Hepatocyte (in vitro differentiated cells): ENCODE results near the gene MRPL39. TPM values are rescaled to one million over a fixed set of nuclear protein-coding genes. Genes with fewer than 3 reads are reported as not detected.

Experiments
- DNase-seq: peaks from one replicate; pipeline ENCODE4 v3.0.0-alpha.2; 2016; ENCODE audit warnings: low spot score
- H2AFZ ChIP-seq: fragments of 200-600 bp; sonication (generic); 2 replicates; pipeline ENCODE4 v1.6.0; 2016; ENCODE audit warnings: antibody characterized with exemption, mild to moderate bottlenecking
- H3K27ac ChIP-seq: fragments of 200-600 bp; sonication (generic); 2 replicates; pipeline ENCODE4 v1.5.1; 2016; ENCODE audit warnings: mild to moderate bottlenecking
- H3K27me3 ChIP-seq: fragments of 200-600 bp; sonication (generic); 2 replicates; pipeline ENCODE4 v1.6.1; 2016
- H3K36me3 ChIP-seq: fragments of 200-600 bp; sonication (generic); replicated peaks from 2 replicates; pipeline ENCODE4 v1.5.1; 2016; ENCODE audit warnings: low read depth; ENCODE audit not compliant: insufficient read depth
- H3K4me1 ChIP-seq: fragments of 200-600 bp; sonication (generic); 2 replicates; pipeline ENCODE4 v1.5.1; 2016; ENCODE audit warnings: mild to moderate bottlenecking, moderate library complexity; ENCODE audit not compliant: insufficient read depth
- H3K4me2 ChIP-seq: fragments of 200-600 bp; sonication (generic); 2 replicates; pipeline ENCODE4 v1.6.0; 2016
- H3K4me3 ChIP-seq: fragments of 200-600 bp; sonication (generic); 2 replicates; pipeline ENCODE4 v1.5.1; 2016; ENCODE audit warnings: mild to moderate bottlenecking
- H3K79me2 ChIP-seq: fragments of 200-600 bp; sonication (generic); 2 replicates; pipeline ENCODE4 v1.6.0; 2017; ENCODE audit warnings: mild to moderate bottlenecking
- H3K9me2 ChIP-seq: fragments of 200-600 bp; sonication (generic); replicated peaks from 2 replicates; pipeline ENCODE4 v1.6.0; 2017; ENCODE audit warnings: mild to moderate bottlenecking; ENCODE audit not compliant: insufficient read depth
- H3K9me3 ChIP-seq: fragments of 200-600 bp; sonication (generic); 2 replicates; pipeline ENCODE4 v1.5.1; 2016; ENCODE audit warnings: low read depth, mild to moderate bottlenecking
- H4K20me1 ChIP-seq: fragments of 200-600 bp; sonication (generic); 2 replicates; pipeline ENCODE4 v1.6.0; 2016; ENCODE audit warnings: mild to moderate bottlenecking; ENCODE audit not compliant: insufficient read depth, poor library complexity, severe bottlenecking
- EZH2 ChIP-seq: fragments of 200-600 bp; sonication (generic); IDR thresholded peaks from 2 replicates; pipeline ENCODE4 v1.6.1; 2016; ENCODE audit warnings: antibody characterized with exemption, mild to moderate bottlenecking, borderline replicate concordance
- EZH2phosphoT487 ChIP-seq: fragments of 200-600 bp; sonication (generic); IDR thresholded peaks from one replicate; pipeline ENCODE4 v1.6.1; 2018; ENCODE audit warnings: antibody characterized with exemption, mild to moderate bottlenecking, low read depth, moderate library complexity; ENCODE audit not compliant: unreplicated experiment, severe bottlenecking
- WGBS: methylation state at CpG from one replicate; pipeline ENCODE4 v1.1.6; 2016; ENCODE audit warnings: low lambda C conversion rate; ENCODE audit errors: missing lambda C conversion rate; 5-methylcytosine and 5-hydroxymethylcytosine counted together
- polyA plus RNA-seq: library from polyadenylated mRNA; unstranded; fragments of >200 nt; fragmentation: Nextera tagmentation; extraction: Ambion mirVana; gene quantifications from 2 replicates; pipeline ENCODE4 v1.2.1, GENCODE V29; 2016
- total RNA-seq: library from RNA; depleted of rRNA; stranded (reverse); fragments of >200 nt; gene quantifications from 2 replicates; pipeline ENCODE4 v1.2.3, GENCODE V29; 2014
- TF ChIP-seq, protein P1 (sequence below): fragments of 200-600 bp; sonication (generic); IDR thresholded peaks from 2 replicates; pipeline ENCODE4 v1.5.1; 2016; ENCODE audit warnings: antibody characterized with exemption, mild to moderate bottlenecking; ENCODE audit not compliant: poor library complexity

Gene MRPL39
- total and polyA plus RNA-seq, 2 experiments from 2014 or later: 27.4 to 43.0 TPM

DNA sequence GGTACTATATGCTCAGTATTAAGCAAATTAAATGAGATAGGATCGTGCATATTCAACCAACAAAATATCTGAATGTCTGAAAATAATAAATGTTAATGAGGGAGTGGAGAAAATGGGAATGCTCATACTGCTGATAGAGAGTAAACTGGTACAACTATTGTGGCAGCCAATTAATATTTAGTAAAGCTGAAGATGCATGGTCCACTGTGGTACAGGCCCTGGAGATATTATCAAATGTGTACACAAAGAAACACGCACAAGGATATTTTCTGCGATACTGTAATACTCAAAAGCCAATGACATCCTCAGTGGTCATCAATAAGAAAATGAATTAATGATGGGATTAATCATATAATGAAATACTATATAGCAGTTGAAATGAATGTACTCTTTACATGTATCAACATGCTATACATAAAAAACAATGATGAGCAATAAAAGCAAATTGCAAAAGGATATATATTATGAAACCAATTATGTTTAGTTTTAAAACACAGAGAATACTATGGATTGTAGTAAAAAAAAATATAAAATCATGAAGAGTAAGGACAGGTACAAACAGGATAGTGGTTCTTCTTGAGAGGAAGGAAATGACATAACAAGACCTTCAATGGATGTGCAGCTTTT is 25.0 kb downstream of the MRPL39 start:
- no peaks in the 10 kb centered on the region for H3K9me2 ChIP-seq
- no peaks in the 10 kb centered on the region for H4K20me1 ChIP-seq
- DNase-seq: no peak
- no peak overlapping the region for H2AFZ ChIP-seq
- H3K79me2 ChIP-seq: no peaks in the 10 kb centered on the region
- H3K9me3 ChIP-seq: no peaks in the 10 kb centered on the region
- no peaks in the 10 kb centered on the region for H3K27me3 ChIP-seq
- TF ChIP-seq, protein P1, sequence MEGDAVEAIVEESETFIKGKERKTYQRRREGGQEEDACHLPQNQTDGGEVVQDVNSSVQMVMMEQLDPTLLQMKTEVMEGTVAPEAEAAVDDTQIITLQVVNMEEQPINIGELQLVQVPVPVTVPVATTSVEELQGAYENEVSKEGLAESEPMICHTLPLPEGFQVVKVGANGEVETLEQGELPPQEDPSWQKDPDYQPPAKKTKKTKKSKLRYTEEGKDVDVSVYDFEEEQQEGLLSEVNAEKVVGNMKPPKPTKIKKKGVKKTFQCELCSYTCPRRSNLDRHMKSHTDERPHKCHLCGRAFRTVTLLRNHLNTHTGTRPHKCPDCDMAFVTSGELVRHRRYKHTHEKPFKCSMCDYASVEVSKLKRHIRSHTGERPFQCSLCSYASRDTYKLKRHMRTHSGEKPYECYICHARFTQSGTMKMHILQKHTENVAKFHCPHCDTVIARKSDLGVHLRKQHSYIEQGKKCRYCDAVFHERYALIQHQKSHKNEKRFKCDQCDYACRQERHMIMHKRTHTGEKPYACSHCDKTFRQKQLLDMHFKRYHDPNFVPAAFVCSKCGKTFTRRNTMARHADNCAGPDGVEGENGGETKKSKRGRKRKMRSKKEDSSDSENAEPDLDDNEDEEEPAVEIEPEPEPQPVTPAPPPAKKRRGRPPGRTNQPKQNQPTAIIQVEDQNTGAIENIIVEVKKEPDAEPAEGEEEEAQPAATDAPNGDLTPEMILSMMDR: no peak
- no peak for TF ChIP-seq EZH2phosphoT487
- no peak for TF ChIP-seq EZH2
- H3K36me3 ChIP-seq: no peaks in the 10 kb centered on the region
- no peak overlapping the region for H3K4me2 ChIP-seq
- no peak overlapping the region for H3K27ac ChIP-seq
- WGBS: 98% methylated on average over 3 of the region's 3 CpGs
- no peaks in the 10 kb centered on the region for H3K4me1 ChIP-seq
- no peak overlapping the region for H3K4me3 ChIP-seq

DNA sequence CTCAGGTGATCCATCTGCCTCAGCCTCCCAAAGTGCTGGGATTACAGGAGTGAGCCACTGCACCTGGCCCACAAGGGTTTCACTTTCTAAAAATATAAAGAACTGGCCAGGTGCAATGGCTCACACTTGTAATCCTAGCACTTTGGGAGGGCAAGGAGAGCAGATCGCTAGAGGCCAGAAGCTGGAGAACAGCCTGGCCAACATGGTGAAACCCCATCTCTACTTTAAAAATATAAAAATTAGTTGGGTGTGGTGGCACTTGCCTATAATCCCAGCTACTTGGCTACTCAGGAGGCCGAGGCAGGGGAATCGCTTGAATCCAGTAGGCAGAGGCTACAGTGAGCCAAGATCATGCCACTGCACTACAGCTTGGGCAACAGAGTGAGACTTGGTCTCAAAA is 25.7 kb downstream of the MRPL39 start:
- Histone ChIP-seq H3K4me3 (no peak overlapping the region), H4K20me1 (no peaks in the 10 kb centered on the region), H3K36me3 (no peaks in the 10 kb centered on the region), H3K9me2 (no peaks in the 10 kb centered on the region), H3K27me3 (no peaks in the 10 kb centered on the region), H3K79me2 (no peaks in the 10 kb centered on the region), H2AFZ (no peak overlapping the region), H3K4me1 (no peaks in the 10 kb centered on the region), H3K4me2 (no peak overlapping the region), H3K9me3 (no peaks in the 10 kb centered on the region), H3K27ac (no peak overlapping the region)
- TF ChIP-seq EZH2phosphoT487 (no peak), EZH2 (no peak)
- TF ChIP-seq, protein P1: no peak
- no peak for DNase-seq
- WGBS: 98% methylated on average over 3 of the region's 3 CpGs

DNA sequence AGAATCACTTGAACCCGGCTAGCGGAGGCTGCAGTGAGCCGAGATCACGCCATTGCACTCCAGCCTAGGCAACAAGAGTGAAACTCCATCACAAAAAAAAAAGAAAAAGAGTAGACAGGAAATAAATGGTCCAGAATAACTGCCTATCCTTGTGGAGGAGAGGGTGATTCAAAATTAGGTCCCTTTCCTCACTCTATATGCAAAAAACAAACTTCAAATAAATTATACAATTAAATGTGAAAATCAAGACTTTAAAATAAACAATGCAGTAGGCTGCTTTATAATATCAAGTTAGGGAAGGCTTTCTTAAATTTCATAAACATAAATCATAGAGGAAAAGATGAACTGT is 26.4 kb downstream of the MRPL39 start:
- no peaks in the 10 kb centered on the region for H3K36me3 ChIP-seq
- no peaks in the 10 kb centered on the region for H3K4me1 ChIP-seq
- no peaks in the 10 kb centered on the region for H3K79me2 ChIP-seq
- TF ChIP-seq EZH2phosphoT487: no peak
- TF ChIP-seq, protein P1: no peak
- TF ChIP-seq EZH2: no peak
- H3K4me2 ChIP-seq: no peak overlapping the region
- H3K27ac ChIP-seq: no peak overlapping the region
- H3K27me3 ChIP-seq: no peaks in the 10 kb centered on the region
- no peaks in the 10 kb centered on the region for H4K20me1 ChIP-seq
- no peaks in the 10 kb centered on the region for H3K9me3 ChIP-seq
- H2AFZ ChIP-seq: no peak overlapping the region
- no peaks in the 10 kb centered on the region for H3K9me2 ChIP-seq
- 99% methylated on average over 4 of the region's 4 CpGs for WGBS
- no peak overlapping the region for H3K4me3 ChIP-seq
- DNase-seq: no peak
